HG03095 (cell line): ENCODE data around the gene KNCN.

ENCODE experiments used
- ATAC-seq: cut with Tn5 transposase; IDR thresholded peaks from one replicate; pipeline ENCODE4 v1.9.1; 2021; ENCODE audit warnings: moderate library complexity; ENCODE audit not compliant: unreplicated experiment

Gene KNCN

DNA sequence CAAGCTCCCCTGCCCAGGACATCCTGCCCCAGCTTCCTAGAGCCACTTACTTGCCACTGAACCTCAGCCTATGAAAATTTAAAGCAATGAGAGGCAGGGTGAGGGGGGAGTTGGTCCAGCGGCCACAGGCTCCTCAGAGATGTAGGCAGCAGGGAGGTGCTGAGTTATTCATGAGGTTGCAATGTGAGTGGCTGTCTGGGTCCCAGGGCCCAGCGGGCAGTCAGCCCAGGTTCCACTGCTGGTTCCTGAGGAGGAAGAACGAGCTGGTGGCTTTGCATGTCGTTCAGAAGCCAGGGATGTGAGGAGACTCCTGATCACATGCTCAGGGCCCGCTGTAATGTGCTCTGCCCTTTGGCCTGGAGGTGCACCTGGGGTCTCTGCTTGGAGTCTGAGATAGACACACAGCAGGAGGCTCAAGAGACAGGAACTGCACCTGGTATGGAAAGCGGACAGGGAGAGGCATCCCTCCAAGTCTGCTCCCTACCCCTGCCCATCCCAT lies at the start of gene KNCN:
TSS of gene KNCN (minus strand) at position 51 of the 499 bp plus-strand sequence. CDS start 432 bp downstream, outside the sequence.
- ATAC-seq: no peak

DNA sequence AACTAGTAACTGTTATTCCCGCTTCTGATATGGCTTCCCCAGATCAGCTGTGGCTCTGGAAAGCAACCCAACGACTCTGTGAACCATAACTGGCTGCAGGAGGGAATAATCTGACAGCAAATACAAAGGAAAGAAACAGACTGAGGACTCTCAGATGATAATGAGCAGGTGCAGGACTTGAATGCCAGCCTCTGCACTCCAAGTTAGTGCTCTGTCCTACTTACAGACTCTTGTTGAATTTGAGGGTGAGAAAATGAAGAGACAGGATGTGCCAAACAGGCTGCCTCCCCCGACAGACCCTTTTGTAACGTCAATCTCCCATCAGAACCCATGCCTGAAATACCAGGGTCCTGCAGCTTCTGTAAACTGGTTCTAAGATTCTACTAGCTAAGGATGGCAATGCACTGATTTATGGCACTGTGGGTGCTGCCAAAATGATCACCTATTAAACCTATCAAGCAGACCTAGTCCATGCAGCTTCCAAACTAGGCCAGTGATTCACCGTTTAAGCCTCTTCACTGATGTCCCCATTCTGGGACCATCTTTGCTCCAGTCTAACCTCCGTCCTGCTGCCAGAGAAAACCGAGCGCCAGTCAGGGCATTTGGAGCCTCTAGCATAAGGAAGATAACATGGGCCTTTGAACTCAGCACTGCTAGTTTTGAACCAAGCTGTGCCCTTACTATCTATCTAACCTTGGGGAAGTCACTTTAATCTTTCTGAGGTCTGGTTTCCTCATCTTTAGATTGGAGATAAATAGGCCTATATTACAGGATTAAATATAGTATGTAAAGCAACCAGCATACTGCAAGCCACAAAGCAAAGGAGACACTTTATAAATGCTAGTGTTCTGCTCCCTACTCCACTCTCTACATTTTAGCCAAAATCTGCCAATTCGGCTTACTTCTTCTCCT lies 47.9 kb upstream of the KNCN start:
- no peak for ATAC-seq

DNA sequence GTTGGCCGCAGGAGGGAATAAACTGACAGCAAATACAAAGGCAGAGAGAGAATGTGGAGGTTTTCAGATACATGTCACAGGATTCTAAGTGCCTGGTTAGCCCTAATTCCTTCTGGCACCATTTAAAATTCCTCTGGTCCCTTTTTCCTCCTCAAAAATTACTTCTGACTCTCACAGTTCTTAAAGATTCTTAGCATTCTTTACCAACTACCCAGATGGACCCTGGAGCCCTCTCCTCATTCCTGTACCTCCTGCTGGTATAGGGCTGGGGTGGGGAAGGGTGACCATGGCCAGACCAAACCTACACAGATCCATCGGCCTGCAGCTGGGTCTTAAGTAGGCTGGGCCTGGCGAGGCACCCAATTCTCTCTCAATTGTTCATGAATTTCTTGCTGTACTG lies 45.4 kb upstream of the KNCN start:
- ATAC-seq: no peak

DNA sequence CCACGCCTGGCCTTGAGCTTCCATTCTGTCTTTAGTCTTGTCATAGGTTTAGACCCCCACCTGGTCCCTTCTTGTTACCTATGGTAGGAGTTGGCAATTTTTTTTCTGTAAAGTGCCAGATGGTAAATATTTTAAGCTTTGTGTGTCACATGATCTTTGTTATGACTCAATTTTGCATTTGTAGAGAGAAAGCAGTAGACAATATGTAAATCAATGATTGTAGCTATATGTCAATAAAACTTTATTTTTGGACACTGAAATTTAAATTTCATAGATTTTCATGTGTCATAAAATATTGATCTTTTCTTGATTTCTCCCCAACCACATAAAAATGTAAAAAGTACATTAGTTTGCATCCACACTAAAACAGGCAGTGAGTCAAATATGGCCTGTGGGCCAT lies 44.6 kb upstream of the KNCN start:
- ATAC-seq: no peak

DNA sequence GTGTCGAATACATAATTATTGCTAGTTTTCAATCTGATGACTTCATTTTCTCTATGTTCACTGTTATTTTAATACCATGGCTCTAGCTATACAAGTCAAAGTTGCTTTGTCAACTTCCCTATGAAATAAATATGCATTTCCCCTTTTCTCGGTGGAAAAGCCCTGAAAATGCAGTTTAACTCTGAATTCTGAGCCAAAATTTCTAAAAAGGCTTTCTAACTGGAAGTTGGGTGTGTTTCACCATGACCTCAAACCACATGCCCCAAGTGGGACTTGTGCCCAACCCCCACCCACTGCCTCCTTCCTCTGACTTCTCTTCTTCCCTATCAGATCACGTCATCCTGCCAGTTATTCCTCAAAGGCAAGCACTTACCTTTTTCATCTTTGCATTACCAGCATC lies 43.7 kb upstream of the KNCN start:
- no peak for ATAC-seq

DNA sequence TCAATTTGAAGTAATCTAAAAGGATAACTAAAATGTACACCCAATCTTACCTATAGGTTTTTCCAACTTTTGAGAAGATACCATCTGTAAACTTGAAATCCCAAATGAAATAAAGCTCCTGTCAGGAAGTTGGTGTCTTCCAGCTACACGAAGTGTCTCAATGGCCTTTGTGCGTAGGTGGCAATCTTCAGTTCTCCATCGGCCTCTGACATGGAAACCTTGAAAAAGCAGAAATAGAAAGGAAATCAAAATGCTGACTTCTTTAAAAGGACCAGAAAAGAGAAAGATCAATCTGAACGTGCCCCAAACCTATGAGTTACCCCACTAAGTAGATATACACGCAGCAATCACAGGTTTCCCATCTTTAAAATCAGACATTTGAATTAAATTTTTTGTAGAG lies 42.6 kb upstream of the KNCN start:
- no peak for ATAC-seq

DNA sequence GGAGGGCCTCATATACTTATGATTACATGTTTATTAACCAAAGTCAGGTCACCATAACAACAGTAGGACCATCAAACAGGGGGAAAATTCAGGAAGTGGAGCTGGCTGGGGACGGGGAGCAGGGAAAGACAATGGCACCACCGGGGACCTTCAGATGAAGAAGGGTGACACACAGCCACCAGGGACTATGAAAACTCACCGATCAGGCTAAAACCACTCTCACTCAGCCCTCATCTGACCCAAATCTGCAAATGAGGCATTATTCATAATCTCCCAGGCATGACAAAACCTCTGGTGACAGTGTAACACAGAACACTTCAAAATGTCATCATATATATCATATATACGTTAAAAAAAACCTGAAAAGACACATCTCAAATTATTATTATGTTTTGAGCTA lies 41.4 kb upstream of the KNCN start:
- no peak for ATAC-seq

DNA sequence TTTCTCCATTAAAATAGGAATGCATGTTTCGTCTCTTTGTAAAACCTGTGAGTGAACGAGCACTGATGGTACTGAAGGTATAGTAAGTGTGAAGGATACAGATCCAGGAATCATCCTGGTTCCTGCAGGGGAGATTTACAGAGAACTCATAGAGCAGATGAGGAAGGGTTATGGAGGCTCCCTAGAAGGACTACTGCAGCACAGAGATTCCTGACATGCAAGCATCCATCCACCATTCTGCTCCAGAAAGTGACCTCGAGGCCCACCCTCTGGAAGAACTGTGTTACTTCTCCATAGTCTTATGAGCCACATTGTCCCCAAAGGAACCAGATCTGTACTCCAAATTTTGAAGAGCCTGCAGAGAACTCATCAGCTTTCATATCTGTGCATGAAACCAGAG lies 38.1 kb upstream of the KNCN start:
- ATAC-seq: no peak

DNA sequence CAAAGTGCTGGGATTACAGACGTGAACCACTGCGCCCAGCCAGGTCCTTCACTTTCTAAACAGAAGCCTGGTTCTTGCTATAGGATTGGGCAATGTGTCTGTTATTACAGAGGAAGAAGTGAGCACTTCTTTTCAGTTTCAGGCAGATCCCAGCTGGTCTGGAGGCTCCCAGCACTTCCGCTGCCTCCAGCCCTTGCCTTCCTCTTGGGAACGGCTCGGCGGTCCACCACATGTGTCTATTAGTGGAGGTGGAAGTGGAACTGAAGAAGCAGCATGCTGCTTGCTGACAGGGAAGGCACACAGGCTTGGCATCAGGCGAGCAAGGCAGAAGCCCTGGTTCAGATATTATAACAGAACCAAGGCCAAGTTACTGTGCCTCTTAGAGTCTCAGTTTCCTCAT lies 35.6 kb upstream of the KNCN start:
- ATAC-seq: no peak

DNA sequence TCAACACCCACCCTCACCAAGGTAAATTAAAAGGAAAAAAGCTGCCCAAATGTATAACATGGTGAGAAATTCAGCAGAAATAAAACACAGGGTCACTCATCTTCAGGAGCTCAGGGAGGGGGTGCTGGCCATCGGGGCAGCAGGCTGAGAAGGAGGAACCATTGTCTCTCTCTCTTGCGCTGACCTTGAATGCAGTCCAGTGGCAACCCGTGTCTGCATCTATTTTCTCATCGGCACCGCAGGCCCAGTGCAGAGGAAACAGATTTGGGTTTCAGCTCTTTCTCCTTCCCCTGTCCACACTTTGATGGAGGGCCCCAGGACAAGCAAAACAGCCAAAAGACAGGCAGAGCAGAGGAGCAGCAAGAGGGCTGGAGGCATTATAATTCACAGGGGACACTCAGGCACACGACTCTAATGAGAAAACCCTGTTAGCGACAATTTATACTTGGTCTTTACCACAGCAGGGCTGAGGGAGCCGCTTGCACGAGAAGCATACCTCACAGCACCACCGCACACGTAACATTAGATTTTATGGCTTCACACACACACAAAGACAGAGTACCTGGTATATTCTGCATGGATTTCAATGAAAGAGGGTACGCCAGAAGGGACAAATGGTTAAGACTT lies 34.0 kb upstream of the KNCN start:
- no peak for ATAC-seq

DNA sequence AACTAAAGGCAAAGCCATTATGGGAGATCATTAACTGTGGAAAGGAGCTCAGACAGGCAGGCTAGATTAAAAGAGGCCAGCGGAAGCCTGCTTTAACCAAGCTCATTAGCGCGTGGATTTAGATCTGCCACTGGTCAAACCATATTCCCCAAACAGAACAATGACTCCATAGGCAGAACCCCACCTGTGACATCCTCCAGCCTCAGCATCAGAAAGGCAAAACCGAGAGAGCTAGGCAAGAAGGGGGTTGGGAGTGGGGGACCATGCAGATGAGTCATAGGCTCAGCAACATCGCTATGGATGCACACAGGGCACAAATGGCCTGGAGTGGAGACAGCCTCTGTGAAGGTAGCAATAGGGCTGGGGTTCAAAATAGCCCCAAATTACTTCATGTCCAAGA lies 32.0 kb upstream of the KNCN start:
- no peak for ATAC-seq

DNA sequence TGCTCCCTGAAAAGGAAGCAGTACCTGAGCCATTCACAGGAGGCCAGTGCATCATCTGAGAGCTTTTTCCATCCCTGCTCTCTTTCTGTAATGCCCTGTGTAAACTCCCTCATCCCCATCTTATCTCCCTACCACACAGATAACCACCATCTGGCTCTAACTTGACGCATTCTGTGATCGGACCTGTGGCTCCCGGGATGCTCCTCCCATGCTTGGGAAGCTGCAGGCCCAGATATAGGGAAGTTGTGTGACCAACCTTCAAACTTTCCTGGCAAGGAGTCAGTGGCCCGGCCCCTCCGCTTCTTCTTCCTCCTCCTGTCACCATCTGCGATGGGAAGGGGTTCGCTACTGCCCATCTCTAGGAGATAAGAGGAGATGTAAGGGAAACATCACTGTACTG lies 31.5 kb upstream of the KNCN start:
- no peak for ATAC-seq

DNA sequence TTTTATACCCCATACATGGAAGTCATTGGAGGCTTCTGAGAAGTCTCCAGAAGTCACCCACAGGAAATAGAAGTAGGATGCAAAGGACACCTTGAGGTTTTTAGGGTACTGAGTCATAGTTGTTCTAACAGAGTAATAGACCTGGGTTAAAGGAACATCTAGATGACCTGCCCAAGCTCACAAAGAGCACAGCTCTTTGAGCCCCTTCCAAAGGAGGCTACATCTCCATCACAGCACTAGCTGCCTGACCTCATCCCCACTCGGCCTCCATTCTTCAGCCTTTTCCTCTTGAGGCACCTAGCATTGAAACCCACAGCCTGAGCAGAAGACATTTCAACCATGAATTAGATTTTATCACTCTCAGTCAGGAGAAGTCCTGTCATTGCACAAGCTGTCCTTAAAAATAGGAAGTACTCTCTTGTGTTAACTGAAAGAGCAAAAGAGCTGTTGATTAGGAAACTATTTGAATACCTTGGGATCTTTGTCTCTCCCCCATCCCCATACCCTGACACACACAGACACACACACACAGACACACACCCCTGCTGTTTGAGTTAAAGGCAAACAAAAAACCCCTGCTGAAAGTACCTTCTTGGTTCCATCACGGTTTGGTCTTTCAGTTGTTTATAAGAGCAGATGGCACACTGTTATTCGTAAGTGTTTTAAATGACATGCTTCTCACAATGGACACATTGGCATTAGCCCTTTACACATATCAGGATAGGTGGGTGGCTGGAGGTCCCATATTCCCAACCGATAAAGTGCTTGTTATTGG lies 30.4 kb upstream of the KNCN start:
- no peak for ATAC-seq

DNA sequence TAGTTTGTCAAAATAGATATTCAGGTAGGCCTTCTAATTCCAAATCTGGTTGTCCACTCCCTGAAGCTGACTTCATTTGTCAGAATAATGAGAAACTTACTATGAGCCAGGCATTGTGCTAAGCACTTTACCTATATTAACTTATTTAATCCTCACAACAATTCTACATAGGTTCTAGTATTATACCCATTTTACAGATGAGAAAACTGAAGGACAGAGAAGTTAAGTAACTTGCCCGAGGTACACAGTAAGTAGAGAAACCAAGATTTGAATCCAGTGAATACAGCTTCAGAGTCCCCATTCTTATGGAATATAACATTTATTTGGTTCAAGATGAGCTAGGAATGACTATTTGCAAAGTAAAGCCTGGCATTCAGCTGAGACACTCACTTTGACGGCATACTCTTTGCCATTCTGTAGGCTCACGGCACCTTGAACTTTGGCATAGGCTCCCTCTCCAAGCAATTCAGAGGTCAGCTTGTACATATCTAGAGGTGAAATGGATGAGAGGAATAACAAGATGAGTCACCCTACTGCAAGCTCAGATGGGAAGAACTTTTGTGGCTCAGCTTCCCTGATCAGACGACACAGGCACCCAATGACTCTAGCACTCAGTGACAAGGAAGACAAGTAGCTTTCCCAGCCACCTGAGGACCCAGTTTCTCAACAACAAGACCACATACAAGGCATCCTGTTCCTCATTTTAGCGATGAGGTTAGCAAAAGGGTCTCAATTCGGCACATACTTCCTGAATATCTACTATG lies 28.9 kb upstream of the KNCN start:
- no peak for ATAC-seq

DNA sequence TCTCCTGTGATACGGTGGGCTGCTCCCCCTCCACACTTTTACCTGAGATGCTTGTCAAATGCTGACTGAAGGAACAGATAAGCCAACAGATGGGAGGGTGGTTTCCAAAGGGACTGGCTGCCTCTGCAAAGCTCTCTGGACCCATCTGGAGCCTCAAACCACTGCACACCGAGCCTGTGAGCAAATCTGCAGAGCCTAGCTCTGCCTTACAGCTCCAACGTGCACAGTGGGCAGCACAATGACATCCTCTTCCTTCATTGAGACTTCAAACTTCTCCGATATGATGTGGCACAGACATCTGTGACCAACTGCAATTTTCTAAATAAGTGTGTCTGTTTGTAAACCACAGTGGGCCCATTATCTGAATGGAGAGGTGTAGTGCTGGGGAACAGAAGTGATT lies 26.2 kb upstream of the KNCN start:
- ATAC-seq: no peak

DNA sequence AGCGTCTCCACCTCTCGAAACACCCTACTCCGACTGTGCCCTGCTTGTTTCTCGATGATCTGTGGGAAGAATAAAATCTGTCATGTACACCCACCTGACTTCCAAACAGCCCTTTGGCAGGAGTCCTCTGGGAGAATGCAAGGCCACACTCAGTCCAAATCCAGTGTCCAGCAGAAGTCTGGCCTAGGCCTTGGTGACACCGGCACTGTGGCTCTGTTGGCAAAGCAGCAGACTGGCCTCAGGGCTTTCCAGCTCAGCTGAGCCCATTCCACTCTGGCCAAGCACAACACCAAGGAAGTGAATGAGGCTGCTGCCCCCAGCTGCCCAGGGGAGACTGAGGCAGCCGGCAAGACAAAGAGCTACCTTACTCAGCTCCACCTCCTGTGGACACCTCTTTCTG lies 25.1 kb upstream of the KNCN start:
- ATAC-seq: no peak

DNA sequence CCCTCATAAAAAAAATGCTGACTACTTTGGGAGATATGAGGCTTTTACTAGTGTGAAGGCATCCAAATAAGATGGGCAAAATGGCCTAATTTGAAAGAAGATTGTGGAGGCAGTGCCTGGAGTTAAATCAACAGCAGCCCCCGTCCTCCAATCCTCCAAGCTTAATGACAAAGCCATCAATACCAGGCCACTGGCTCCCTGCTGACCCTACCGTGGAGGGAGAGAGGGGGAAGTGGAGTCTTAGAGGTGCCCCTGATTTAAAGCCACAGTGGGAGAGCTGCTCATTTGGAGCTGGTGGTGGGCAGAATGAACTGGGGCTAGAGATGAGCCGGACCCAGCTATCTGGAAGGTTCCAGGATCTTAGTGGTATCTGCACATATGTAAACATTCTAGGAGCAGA lies 24.3 kb upstream of the KNCN start:
- no peak for ATAC-seq

DNA sequence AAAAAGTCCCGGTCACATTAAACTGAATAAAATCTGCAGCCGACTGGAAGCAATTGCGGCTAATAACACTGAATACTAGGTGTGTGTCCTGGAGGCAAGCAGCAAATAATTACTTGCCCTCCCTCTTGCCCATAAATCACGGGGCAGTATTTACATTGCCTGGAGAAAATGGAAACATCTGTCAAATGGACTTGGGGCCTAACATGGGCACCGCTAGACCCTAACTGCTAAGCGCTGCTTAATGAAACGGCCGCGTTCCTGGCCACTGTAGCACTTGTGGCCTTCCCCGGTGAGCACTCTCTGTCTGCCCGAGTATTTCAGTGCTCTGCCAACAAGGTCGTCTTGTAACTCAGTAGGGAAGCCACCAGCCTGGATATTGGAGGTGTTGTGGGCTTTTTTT lies 23.9 kb upstream of the KNCN start:
- ATAC-seq: no peak

DNA sequence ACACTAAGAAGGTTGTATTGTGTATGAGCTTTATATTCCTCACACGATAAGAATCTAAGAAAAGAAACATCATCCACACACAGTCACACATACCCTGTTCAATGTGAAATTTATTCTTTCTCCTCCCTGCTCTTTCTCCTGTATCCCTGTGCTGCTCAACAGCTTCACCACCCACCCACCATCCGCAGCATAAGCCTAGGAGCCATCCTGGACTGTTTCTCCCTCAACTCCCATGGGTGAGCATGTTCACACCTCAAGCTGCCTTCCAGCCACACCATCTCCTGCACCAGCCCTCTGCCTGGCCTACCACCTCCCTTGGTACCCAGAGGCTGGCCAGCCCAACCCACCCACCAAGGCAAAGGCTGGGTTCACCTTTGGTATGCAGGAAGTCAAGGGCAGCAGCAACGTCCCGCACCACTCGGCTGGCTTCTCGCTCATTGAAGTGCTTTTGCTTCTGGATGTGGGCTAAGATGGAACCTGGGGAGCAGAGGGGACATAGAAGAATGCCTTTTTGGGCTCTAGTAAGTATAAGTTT lies 20.3 kb upstream of the KNCN start:
- ATAC-seq: no peak

DNA sequence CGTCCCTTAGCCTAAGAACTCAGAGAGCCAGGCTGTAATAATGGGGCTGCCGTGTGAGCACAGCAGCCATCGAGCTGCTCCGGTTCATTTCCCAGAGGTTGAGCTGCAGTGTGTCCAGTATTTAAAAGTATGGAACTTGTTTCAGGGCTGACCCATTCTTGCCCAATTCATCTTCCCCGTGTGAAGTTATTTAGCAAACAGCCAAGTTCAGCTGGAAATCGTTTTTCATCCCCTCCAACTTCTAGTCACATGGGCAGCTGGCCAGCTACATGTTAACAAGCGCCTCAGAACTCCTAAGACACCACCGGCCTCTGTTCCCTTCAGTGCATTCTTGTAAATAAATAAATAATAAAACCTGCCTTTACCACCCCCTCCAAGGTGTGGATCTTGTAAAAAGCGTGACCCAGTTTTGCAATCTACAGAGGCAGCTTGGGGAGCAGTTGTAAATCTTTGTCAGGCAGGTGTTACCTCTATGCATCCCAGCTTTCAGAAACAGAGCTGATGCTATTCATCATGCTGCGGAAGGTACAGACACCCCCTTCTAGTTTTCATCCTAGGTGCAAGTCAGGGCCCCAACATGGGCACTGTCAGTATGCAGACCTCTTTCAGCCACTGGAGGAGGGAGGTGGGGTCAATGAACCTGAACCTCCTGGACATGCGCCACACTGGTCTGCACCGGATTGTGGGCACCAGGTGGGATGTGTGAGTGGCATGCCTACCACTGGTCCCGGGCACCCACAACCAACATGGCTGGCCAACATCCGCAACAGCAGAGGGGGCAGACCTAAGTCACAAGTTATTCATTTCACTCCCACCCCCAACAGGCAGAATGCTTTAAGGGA lies 18.7 kb upstream of the KNCN start:
- no peak for ATAC-seq
